DND-41 (cell line): ENCODE data around the gene KIAA1328.
A peak's percentile ranks its signal among the peaks of the same experiment; 100 is the strongest.

Experiments used
- ATAC-seq: fragments of 200-7000 bp; cut with Tn5 transposase; 3 replicates; pipeline ENCODE4 v1.9.1; 2021; ENCODE audit warnings: low read depth; ENCODE audit not compliant: insufficient read depth
- DNase-seq: peaks from one replicate; pipeline ENCODE4 v3.0.0-alpha.2; 2020
- H2AFZ ChIP-seq: 2 replicates; pipeline ENCODE4 v1.6.0; 2012; ENCODE audit warnings: low read depth, low read length
- H3K27ac ChIP-seq: 2 replicates; pipeline ENCODE4 v1.5.1; 2012; ENCODE audit warnings: low read length, inconsistent platforms
- H3K27me3 ChIP-seq: fragments of 200-600 bp; sonication (generic); 2 replicates; pipeline ENCODE4 v1.6.0; 2012; ENCODE audit warnings: low read length, mild to moderate bottlenecking, inconsistent platforms; ENCODE audit not compliant: insufficient read depth, poor library complexity
- H3K36me3 ChIP-seq: 2 replicates; pipeline ENCODE4 v1.5.1; 2012; ENCODE audit warnings: low read length, inconsistent platforms; ENCODE audit not compliant: insufficient read depth
- H3K4me1 ChIP-seq: 2 replicates; pipeline ENCODE4 v1.5.1; 2012; ENCODE audit warnings: mild to moderate bottlenecking, low read length; ENCODE audit not compliant: insufficient read depth
- H3K4me2 ChIP-seq: 2 replicates; pipeline ENCODE4 v1.6.0; 2012; ENCODE audit warnings: mild to moderate bottlenecking, moderate library complexity, low read length, inconsistent platforms; ENCODE audit not compliant: insufficient read depth
- H3K4me3 ChIP-seq, 2 experiments: fragments of 200-600 bp in 1 of 2; shearing (Covaris generic) in 1 of 2; 2 replicates each; pipeline ENCODE4 v1.5.1; 2012 to 2016; ENCODE audit warnings: inconsistent platforms in 2 of 2, low read length in 2 of 2, mild to moderate bottlenecking in 2 of 2, low read depth in 1 of 2, moderate library complexity in 1 of 2
- H3K79me2 ChIP-seq: 2 replicates; pipeline ENCODE4 v1.6.0; 2012; ENCODE audit warnings: low read length, inconsistent platforms; ENCODE audit not compliant: insufficient read depth
- H3K9ac ChIP-seq: 2 replicates; pipeline ENCODE4 v1.6.0; 2012; ENCODE audit warnings: low read depth, mild to moderate bottlenecking, inconsistent platforms, low read length, moderate library complexity
- H3K9me3 ChIP-seq: 2 replicates; pipeline ENCODE4 v1.5.1; 2012; ENCODE audit warnings: low read length, moderate library complexity, mild to moderate bottlenecking, inconsistent platforms; ENCODE audit not compliant: insufficient read depth, severe bottlenecking
- H4K20me1 ChIP-seq: 2 replicates; pipeline ENCODE4 v1.6.0; 2012; ENCODE audit warnings: low read length; ENCODE audit not compliant: insufficient read depth
- CTCF ChIP-seq: IDR thresholded peaks from 2 replicates; pipeline ENCODE4 v1.5.1; 2012; ENCODE audit warnings: borderline replicate concordance, low read length, moderate library complexity, mild to moderate bottlenecking; ENCODE audit not compliant: poor library complexity, severe bottlenecking; ENCODE audit errors: extremely low read depth
- EZH2 ChIP-seq: IDR thresholded peaks from 3 replicates; pipeline ENCODE4 v1.6.1; 2012; ENCODE audit warnings: borderline replicate concordance, low read depth, mild to moderate bottlenecking, moderate library complexity, low read length, inconsistent platforms; ENCODE audit not compliant: severe bottlenecking

KIAA1328 gene

GRCh38 chr18:37264956-37265355 lies 436.0 kb downstream of the KIAA1328 start:
- Histone ChIP-seq H3K27ac (no peak overlapping the region), H3K4me3 (no peak overlapping the region), H3K4me1 (no peaks in the 10 kb centered on the region), H3K36me3 (no peaks in the 10 kb centered on the region), H3K4me2 (no peak overlapping the region), H3K79me2 (no peaks in the 10 kb centered on the region), H4K20me1 (peaks cover 6% of the 10 kb centered on the region; the same call in 1 of the 2 replicates), H3K9ac (no peak overlapping the region), H3K9me3 (no peaks in the 10 kb centered on the region), H3K27me3 (no peaks in the 10 kb centered on the region), H2AFZ (no peak overlapping the region)
- DNase-seq (no peak), ATAC-seq (no peak)
- TF ChIP-seq EZH2 (no peak), CTCF (no peak)

- Histone ChIP-seq H3K79me2 (no peaks in the 10 kb centered on the region), H2AFZ (no peak overlapping the region), H3K36me3 (no peaks in the 10 kb centered on the region), H3K9ac (no peak overlapping the region), H3K27ac (no peak overlapping the region), H3K4me2 (no peak overlapping the region), H3K4me3 (no peak overlapping the region), H3K4me1 (no peaks in the 10 kb centered on the region), H3K27me3 (no peaks in the 10 kb centered on the region), H3K9me3 (no peaks in the 10 kb centered on the region), H4K20me1 (peaks cover 6% of the 10 kb centered on the region; the same call in 1 of the 2 replicates)
- no peak for ATAC-seq
- TF ChIP-seq EZH2 (no peak), CTCF (no peak)
- DNase-seq = no peak
Observed at GRCh38 chr18:37265382-37265781, 436.5 kb downstream of the KIAA1328 start.

- Histone ChIP-seq H3K27me3 (no peaks in the 10 kb centered on the region), H3K9ac (no peak overlapping the region), H3K9me3 (no peaks in the 10 kb centered on the region), H2AFZ (no peak overlapping the region), H3K4me3 (no peak overlapping the region), H3K27ac (no peak overlapping the region), H3K4me1 (no peaks in the 10 kb centered on the region), H3K4me2 (no peak overlapping the region), H4K20me1 (peaks cover 6% of the 10 kb centered on the region; the same call in 1 of the 2 replicates), H3K36me3 (no peaks in the 10 kb centered on the region), H3K79me2 (no peaks in the 10 kb centered on the region)
- TF ChIP-seq CTCF (peak; percentile 34), EZH2 (no peak)
- ATAC-seq (no peak), DNase-seq (no peak)
Observed at GRCh38 chr18:37266290-37266689, 437.4 kb downstream of the KIAA1328 start.
